Activated CD4-positive, alpha-beta T cell treated with anti-CD3 and anti-CD28 coated beads, Interleukin-2, amount 50 U/mL, for 48 hours (primary cell): ENCODE measurements around the gene COL5A1.
A peak's percentile ranks its signal among the peaks of the same experiment; 100 is the strongest.

Experiments
- DNase-seq, 2 experiments: peaks; one replicate each; pipeline ENCODE4 v3.0.0-alpha.2; 2020

Gene COL5A1

GRCh38 chr9:134750450-134751155, 109.0 kb downstream of the COL5A1 start:
- DNase-seq = no peak

GRCh38 chr9:134751622-134752021, 110.0 kb downstream of the COL5A1 start:
- no peak for DNase-seq

- DNase-seq = no peak
Measured at GRCh38 chr9:134752471-134753168, 111.0 kb downstream of the COL5A1 start.

GRCh38 chr9:134753191-134753590, 111.6 kb downstream of the COL5A1 start:
- no peak for DNase-seq

- no peak for DNase-seq
Measured at GRCh38 chr9:134755221-134755907, 113.8 kb downstream of the COL5A1 start.

GRCh38 chr9:134756098-134756497, 114.5 kb downstream of the COL5A1 start:
- DNase-seq = no peak

GRCh38 chr9:134757216-134757975, 115.8 kb downstream of the COL5A1 start:
- no peak for DNase-seq

- DNase-seq = no peak
Measured at GRCh38 chr9:134758949-134759607, 117.5 kb downstream of the COL5A1 start.

GRCh38 chr9:134759913-134760312, 118.3 kb downstream of the COL5A1 start:
- DNase-seq = no peak

GRCh38 chr9:134760750-134761420, 119.3 kb downstream of the COL5A1 start:
- no peak for DNase-seq

- no peak for DNase-seq
Measured at GRCh38 chr9:134764473-134765269, 123.1 kb downstream of the COL5A1 start.

- DNase-seq = no peak
Measured at GRCh38 chr9:134765785-134766184, 124.2 kb downstream of the COL5A1 start.

- no peak for DNase-seq
Measured at GRCh38 chr9:134766587-134766986, 125.0 kb downstream of the COL5A1 start.

- DNase-seq = no peak
Measured at GRCh38 chr9:134768332-134768708, 126.7 kb downstream of the COL5A1 start.

- DNase-seq = no peak
Measured at GRCh38 chr9:134768709-134769351, 127.2 kb downstream of the COL5A1 start.

- DNase-seq = peak in 1 of 2 experiments; percentile 7
Measured at GRCh38 chr9:134770972-134771971, 129.7 kb downstream of the COL5A1 start.

- DNase-seq = no peak
Measured at GRCh38 chr9:134772331-134772730, 130.7 kb downstream of the COL5A1 start.

- no peak for DNase-seq
Measured at GRCh38 chr9:134773842-134774241, 132.2 kb downstream of the COL5A1 start.

GRCh38 chr9:134774410-134774809, 132.8 kb downstream of the COL5A1 start:
- DNase-seq = no peak
